GM19468 (cell line): ENCODE results near the gene IGBP1.
A peak's percentile ranks its signal among the peaks of the same experiment; 100 is the strongest.
"Not testable (repeated sequence)": the region's sequence is repeated elsewhere in the genome, so short reads cannot be mapped to it uniquely, and the experiment has no call there.

ENCODE experiments used
- ATAC-seq: cut with Tn5 transposase; IDR thresholded peaks from one replicate; pipeline ENCODE4 v1.9.1; 2021; ENCODE audit warnings: mild to moderate bottlenecking, moderate library complexity, moderate number of reproducible peaks; ENCODE audit not compliant: unreplicated experiment; ENCODE audit errors: extremely low read depth

IGBP1 gene

GRCh38 chrX:70133303-70134115 is at the start of gene IGBP1:
Gene IGBP1 (plus strand): TSS chrX:70133447. CDS start chrX:70133948, 501 bp downstream.
- ATAC-seq, result peak; percentile 58

DNA sequence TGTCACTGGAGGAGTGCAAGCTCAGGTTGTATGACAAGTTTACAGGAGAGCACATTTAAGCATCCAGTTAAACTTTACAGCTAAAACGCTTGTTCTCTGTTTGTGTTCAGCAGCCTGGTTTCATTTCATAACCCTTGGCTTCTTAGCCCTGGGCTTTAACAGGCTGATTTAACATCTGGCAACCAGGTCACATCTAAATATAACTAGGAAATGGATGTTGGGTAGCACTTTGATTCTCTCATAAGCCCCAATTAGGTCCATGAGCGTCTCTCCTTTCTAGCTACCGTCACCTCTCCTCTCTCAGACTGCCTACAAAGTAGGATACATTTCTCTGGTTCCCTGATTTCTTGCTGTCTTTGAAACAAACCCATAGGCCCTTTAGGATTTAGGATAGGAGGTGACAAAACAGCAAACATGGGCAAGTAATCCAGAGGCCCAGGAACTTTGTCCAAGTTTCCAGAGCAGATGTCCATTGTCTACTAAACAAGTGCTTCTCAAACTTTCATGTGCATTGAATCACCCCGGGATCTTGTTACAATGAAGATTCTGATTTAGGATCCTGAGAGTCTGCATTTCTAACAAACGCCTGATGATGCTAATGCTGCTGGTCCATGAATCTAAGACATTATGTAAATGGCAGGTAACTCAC is 48.5 kb upstream of the IGBP1 start:
- ATAC-seq, result no peak

- no peak for ATAC-seq
These were observed 45.2 kb upstream of the IGBP1 start for GRCh38 chrX:70087857-70088630.

DNA sequence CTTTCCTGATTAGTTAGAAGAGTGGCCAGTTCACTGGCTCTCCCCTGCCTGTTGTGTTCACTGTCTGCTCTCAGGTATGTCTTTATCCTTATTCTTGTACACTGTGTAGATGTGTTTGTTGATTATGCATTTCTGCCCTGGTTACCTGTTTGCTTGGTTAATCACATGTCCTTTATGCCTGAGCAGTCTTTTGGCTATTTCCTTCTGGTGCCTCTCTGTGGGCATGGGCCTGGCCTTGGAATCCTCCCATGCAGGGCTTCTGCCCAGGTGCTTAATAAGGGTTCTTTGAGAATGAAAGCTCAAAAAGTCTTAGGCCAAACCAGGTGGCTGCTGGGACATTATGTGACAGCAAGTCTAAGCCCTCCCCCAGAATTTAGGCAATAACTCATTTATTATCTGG is 44.5 kb upstream of the IGBP1 start:
- no peak for ATAC-seq

GRCh38 chrX:70089604-70090297 is 43.5 kb upstream of the IGBP1 start:
- no peak for ATAC-seq

DNA sequence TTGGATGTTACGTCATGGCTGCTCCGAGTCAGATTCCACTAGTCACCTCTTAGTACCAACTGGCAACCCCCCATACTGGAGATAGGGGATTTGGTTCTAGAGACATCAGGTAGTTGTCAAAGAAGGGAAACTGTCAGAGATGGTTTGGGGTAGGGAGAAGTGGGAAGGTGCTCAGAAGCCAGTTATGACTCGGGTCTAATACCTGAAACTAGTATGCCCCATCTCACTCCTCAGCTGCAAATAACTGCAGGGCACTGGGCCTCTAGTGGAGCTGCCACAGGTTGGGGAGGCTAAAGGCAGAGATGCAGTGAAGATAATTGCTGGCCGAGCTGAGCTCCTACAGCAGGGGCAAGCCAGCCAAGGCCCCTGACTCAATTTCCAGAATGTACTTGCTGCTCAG is 41.0 kb upstream of the IGBP1 start:
- no peak for ATAC-seq

DNA sequence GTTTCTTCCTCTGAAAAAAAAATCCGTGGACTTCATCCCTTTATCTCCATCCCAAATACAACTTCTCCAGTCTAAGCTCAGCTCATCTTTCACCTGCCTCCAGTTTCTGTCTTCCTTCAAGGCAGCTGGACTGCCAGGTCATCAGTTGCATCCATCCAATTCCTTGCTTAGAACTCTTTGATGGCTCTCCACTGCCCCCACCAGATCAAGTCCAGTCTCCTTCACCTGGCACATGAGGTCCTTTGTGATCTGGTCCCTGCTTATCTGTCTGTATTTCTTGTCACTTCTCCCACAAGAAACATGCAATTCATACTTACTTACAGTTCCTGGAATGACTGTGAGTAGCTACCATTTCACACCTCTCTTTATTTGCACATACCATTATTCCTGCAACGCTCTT is 37.2 kb upstream of the IGBP1 start:
- ATAC-seq, result no peak

DNA sequence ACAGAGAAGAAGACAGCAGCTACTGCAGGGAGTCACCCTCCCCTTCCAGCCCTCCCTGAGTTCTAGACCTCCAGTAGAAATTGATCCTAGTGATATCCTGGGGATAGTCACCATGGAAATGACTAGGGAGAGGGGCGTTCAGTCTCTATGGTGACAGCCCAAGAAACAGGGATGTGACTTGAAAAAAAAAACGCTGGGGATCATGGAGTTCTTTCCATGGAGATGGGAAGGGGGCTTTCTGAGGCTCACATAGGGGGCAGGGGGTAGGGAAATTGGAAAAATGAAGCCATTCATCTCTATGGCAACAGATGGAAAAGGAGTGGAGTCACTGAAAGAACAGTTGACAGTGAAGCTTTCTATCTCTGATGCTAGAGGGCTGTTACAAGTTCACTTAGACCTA is 28.0 kb upstream of the IGBP1 start:
- no peak for ATAC-seq

DNA sequence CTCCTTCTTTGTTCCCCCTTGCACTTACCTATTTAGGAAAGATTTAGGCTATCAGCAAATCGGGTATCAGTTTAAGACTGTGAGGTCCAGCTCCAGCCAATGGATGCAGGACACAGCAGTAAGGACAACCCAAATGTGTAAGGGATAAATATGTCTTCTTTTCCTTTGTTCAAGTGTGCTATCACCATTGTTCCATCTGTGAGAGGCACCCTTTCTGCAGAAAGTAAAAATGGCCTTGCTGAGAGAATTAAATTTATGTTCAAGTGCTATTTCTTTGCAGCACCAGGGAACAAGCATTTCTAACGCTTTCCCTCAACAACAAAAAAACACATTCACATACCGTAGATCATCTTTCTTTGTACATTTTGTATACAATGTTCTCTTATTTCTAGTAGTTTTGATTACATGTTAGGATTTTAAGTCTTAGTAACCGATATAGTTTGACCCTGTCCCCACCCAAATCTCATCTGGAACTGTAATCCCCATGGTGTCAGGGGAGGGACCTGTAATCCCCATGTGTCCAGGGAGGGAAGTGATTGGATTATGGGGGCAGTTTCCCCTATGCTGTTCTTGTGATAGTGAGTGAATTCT is 21.7 kb upstream of the IGBP1 start:
- not testable (repeated sequence) for ATAC-seq

DNA sequence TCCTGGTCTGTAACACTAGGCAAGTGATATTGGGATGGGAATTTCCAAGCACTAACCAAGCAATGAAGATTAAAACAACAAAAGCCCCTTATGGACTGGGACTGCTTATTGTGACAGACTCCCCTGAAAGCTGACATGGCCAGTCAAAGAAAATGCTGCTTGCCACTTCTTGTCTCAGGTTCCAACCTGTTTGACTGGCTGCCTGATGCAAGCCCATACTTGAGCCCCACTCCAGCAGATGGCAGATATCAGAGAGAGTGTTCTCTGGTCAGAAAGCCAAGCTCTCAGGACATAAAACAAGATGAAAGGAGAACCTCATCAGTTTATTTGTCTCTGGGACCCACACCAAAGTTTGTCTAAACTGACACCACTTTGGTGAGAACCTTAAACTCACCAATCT is 15.5 kb upstream of the IGBP1 start:
- ATAC-seq, result no peak

- not testable (repeated sequence) for ATAC-seq
These were observed 10.2 kb upstream of the IGBP1 start for GRCh38 chrX:70123014-70123413.

DNA sequence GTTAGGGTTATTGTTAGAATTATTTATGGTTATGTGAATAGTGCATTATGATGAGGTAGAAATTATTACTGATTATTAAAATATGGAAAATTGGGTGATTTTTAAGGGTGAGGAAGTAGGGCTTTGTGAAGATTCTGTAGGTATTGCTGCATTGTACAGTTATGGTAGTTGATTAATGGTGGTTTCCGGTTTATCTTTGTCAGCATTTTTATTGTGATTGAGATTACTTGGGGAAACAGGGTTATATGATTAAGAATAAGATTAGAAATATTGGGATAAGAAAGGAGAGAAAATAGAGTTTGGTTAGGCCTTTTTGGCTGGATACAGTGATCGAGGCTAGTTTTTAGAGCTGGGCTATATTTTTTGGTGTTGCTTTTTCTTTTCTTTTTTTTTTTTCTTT is 8.6 kb upstream of the IGBP1 start:
- ATAC-seq, result no peak

DNA sequence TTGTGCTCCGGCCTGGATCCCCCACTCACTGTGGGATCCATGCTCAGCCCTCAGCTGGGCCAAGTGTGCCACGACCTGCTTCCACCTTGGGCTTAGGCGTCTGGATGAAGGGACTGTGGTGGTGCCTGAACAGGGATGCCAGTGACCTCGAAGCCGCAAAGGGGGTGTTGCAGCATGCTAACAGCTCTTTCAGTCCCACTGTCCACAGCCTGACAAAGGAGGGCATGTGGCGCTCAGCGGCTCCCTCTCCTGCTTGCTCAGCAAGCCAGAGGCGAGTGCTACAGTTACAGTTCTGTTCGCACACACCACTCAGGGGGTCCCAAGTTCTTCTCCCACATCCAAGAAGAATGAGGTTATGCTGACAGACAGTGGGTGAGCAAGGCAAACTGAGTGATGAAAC is 5.2 kb upstream of the IGBP1 start:
- ATAC-seq, result no peak

GRCh38 chrX:70129816-70130215 is 3.4 kb upstream of the IGBP1 start:
- no peak for ATAC-seq

GRCh38 chrX:70132224-70132623 is 1.0 kb upstream of the IGBP1 start:
- no peak for ATAC-seq

DNA sequence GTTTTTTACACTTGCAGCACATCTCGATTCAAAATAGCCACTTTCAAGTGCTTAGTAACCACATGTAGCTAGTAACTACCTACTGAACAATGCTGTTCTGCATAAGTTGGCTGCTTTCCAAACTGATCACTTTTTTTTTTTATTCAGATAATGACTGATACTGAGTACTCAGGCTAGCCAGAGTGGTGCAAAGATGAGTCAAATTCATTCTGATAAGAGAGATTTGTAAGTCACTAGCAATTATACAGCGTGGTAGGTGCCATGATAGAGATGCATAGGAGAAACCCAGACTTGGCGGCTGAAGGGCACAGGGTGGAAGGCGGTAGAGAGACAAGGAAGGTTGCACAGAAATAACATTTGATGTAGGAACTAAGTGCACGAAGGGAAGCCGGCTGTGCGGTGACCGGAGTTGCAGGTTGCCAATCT is 357 bp upstream of the IGBP1 start:
- peak; percentile 7 for ATAC-seq

DNA sequence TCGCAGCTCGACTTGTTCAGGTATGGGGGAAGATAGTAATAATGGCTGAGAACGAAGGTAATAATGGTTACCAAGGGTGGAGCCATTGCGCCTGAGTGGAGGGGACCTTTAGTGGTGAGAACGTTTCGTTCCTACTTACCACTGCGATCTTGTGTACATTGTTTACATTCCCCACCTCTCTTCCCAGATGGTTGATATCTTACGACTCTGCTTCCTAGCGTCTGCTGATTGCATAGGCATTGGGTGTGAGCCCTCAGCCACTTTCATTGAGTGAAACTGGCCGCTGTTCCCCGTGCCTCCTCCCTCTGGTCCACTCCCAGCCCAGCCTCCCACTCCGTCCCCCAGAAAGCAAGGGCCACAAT is 850 bp downstream of the IGBP1 start:
- ATAC-seq, result no peak

DNA sequence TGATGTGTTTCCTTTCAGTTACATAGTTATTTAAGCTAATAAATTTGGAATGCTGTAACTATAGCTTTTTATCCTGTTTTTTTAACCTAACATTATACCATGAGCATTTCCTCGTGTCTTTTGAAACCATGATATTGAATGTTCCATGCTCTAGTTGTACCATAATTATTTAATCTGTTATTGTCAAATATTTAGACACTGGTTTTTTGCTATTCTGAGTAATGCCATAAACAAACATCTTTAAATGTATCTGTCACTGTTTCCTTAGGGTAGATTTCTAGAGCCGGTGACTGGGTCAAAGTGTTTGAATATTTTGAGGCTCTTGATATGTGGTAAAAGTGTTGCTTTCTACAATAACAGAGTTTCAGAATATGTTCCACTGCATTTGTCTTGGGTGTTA is 5.4 kb downstream of the IGBP1 start:
- no peak for ATAC-seq

DNA sequence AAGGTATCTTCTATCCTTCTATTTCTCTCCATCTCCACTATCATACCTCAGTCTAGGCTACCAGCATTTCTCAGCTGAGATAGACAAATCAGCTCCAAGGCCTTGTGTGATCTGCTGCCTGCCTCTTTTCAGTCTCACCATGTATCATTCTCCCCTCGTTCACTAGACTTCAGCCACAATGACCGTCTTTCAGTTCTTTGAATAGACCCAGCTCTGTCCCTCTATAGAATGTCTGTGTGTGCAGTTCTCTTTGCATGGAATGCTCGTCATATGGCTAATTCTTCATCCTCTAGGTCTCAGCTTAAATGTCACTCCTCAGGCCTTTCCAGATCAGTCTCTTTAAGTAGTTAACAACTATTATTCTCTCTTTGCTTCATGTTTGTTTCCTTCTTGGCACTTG is 6.5 kb downstream of the IGBP1 start:
- ATAC-seq, result no peak

GRCh38 chrX:70141373-70141772 is 8.1 kb downstream of the IGBP1 start:
- no peak for ATAC-seq
